Measurements from ENCODE around the gene LSG1.
"Not testable (repeated sequence)": the region's sequence is repeated elsewhere in the genome, so short reads cannot be mapped to it uniquely, and the experiment has no call there.

LSG1 gene

DNA sequence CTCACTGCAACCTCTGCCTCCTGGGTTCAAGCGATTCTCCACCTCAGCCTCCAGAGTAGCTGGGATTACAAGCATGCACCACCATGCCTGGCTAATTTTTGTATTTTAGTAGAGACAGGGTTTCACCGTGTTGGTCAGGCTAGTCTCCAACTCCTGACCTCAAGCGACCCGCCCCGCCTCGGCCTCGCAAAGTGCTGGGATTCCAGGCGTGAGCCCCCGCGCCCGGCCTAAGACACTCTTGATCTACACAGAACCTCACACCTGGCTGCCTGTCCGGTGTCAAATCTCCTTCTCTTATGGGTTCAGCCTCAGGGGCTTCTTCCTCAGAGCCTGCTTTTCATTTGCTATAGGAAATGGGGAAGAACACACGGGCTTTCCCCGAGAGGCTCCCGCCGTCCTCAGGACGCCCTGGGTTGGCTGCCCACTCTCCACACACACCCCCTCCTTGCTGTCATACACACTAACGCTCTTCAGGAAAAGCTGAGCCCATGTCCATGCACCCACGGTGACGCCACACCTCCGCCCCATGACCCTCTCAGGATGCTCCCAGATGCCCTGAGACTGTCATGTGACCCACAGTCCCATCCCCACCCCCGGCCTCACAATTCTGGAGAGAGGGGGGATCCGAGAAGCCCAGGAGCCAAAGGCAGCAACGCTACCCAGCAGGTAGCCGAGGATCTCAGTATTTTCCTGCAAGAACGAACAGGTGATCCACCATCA is 49.2 kb downstream of the LSG1 start:
- no peak for DNase-seq (ENCODE audit: low read depth, low spot score)
- no peak overlapping the region for H3K27ac ChIP-seq

- no peak for DNase-seq (ENCODE audit: low read depth, low spot score)
- no peak overlapping the region for H3K27ac ChIP-seq
Observed at GRCh38 chr3:194621947-194622346, 50.0 kb downstream of the LSG1 start.

GRCh38 chr3:194620196-194620595 is 51.8 kb downstream of the LSG1 start:
- H3K27ac ChIP-seq = no peak overlapping the region
- DNase-seq (ENCODE audit: low read depth, low spot score) = no peak

DNA sequence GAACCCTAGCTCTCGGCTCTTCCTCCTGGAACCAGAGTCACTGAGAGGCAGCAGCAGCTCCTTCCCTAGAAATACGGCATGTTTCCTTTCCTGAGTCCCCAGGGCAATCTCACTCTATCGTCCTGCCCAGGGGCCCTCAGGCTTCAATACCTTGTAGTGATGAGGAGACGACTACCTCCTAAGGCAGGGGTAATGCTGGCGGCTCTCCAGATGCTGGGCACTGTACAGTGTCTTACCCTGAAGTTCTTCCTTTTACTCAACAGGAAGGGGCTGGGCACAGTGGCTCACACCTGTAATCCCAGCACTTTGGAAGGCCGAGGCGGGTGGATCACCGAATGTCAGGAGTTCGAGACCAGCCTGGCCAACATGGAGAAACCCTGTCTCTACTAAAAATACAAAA is 52.2 kb downstream of the LSG1 start:
- H3K27ac ChIP-seq = no peak overlapping the region
- DNase-seq (ENCODE audit: low read depth, low spot score) = no peak

DNA sequence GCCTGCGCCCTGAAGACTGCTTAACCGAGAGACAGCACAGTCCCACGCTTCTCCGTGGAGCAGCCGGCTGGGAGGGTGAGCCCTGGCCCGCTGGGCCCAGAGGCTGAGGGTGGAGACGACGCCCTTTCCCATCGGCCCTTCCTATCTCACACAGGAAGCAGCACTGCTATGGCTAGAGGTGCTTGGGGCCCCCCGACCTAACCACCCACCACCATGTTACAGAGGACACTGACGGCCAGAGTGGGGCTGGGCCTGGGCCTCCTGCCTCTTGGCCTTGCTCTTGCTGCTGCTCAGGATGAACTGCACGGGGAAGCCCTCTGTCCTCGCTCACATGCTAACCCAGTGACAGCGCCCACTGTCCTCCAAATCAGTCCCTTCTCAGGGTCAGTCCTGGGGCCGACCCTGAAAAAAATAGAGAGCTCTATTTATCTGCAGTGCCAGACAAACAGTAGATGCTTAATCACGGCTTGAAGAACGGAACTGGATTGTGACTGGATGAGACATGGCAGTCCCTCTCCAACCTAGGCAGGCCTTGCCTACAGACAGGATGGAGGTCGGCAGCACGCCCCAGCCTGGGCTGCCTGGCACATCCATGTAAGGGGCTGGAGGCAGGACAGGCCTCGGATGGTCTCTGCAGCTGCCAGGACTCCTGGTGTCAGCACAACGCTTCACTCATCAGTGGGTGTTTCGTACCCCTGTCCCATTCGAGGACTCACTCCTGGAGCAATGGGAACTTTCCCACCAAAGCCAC is 53.0 kb downstream of the LSG1 start:
- H3K27ac ChIP-seq = no peak overlapping the region
- no peak for DNase-seq (ENCODE audit: low read depth, low spot score)

DNA sequence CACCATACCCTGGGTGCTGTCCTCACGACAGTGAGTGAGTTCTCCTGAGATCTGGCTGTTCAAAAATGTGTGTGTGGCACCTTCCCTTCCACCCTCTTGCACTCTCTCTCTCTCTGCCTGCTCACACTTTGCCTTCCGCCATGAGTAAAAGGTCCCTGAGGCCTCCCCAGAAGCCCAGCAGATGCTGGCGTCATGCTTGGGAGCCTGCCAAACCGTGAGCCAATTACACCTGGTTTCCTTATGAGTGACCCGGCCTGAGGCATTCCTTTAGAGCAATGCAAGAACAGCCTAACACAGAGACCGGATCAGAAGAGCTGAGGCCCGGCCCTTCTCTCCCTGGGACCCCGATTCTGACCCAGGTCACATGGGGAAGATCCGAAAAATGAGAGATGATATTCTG is 54.2 kb downstream of the LSG1 start:
- DNase-seq (ENCODE audit: low read depth, low spot score) = no peak
- no peak overlapping the region for H3K27ac ChIP-seq

GRCh38 chr3:194617143-194617671 is 54.8 kb downstream of the LSG1 start:
- no peak for DNase-seq (ENCODE audit: low read depth, low spot score)

DNA sequence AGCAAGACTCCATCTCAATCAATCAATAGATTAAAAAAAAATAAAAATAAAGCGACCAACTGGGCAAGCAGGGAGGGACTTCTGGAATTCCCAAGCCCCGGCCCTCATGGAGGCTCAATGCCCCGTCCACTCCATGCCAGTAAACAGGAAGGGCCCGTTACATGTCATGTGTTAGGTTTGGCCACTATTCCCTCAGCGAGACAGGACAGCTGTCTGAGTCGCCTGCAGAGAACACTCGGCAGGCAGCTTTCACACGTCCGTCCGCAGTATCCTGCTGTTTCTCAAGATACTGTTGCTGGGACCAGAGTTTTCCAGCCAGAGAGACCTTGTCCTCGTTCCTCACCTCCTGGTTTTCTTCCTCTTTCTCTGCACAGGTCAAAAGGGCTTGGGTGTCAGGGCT is 56.8 kb downstream of the LSG1 start:
- no peak for DNase-seq (ENCODE audit: low read depth, low spot score)
- no peak overlapping the region for H3K27ac ChIP-seq

More at GRCh38 chr3:194617143-194617671, 54.8 kb downstream of the LSG1 start:
- H3K27ac ChIP-seq = no peak overlapping the region

DNA sequence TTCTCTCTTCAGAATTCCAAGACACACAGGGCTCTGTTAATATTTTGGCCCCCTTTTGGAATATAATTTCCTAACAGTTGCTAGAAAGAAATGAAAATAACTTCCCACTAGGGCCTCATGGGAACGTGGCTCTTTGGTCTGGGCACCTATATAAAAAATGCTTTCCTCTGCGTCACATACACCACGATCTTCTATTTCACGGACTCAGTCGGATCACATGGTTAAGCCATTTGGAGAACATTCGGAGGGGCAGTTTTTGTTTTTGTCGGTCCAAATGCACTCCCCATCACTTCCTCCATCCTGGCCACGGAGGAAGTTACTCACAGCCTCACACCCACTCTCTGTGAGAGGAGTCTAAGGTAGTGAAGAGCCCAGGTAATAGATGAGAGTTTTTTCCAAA is 59.8 kb downstream of the LSG1 start:
- DNase-seq (ENCODE audit: low read depth, low spot score) = no peak
- no peak overlapping the region for H3K27ac ChIP-seq

GRCh38 chr3:194610689-194611088 is 61.3 kb downstream of the LSG1 start:
- no peak for DNase-seq (ENCODE audit: low read depth, low spot score)
- no peak overlapping the region for H3K27ac ChIP-seq

DNA sequence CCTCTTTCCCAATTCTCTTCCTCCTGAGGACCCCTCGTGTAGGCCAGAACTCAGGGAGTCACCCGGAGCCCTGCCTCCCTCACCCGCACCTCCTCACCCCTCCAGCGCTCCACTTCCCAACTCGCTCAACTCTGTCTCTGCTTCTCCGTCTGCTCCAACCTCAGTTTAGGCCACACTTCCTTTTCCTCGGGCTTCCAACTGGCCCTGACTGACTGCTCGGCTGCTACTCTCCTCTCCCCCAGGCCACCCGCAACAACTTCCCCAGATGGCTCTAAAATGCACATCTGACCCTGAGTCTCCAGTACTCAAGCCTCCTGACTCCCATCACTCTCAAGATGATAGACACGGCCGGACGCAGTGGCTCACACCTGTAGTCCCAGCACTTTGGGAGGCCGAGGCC is 62.4 kb downstream of the LSG1 start:
- no peak overlapping the region for H3K27ac ChIP-seq
- DNase-seq (ENCODE audit: low read depth, low spot score) = no peak

- H3K27ac ChIP-seq = no peak overlapping the region
- no peak for DNase-seq (ENCODE audit: low read depth, low spot score)
Observed at GRCh38 chr3:194608981-194609380, 63.0 kb downstream of the LSG1 start.

DNA sequence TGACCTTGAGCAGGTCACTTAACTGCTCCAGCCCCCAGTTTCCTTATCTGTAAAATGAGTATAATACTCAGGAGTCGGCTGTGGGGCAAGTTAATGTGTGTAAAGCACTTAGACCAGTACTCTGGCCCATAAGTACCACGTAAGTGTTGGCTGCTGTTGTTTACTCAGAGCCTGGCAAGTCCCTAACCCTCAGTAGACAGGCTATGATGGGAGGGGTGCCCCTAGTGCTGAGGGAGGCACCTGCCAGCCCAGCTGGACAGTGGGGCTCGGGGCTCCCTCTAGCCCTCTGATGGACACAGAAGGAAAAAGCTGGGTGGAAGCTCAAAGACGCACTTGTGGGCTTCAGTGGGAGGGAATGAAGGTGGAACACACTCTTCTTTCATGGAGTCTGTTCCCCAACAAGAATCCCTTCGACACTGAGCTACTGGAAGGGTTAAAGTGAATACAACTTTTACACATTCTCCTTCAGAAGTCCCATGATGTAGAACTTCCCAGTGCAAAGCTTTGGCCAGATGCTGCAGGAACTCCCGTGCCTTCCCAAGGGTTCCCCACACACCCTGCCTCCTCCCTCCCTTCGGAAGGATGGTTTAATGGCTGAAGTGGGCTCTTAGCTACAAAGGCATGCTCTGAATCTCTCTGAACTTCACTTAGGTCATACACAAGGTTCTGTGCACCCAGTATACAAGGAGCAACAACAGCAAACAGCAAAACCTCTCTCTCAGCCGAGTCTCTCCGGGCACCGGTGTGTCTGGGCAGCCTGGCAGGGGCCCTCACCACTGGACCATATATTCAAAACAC is 64.2 kb downstream of the LSG1 start:
- H3K27ac ChIP-seq = no peak overlapping the region
- no peak for DNase-seq (ENCODE audit: low read depth, low spot score)

DNA sequence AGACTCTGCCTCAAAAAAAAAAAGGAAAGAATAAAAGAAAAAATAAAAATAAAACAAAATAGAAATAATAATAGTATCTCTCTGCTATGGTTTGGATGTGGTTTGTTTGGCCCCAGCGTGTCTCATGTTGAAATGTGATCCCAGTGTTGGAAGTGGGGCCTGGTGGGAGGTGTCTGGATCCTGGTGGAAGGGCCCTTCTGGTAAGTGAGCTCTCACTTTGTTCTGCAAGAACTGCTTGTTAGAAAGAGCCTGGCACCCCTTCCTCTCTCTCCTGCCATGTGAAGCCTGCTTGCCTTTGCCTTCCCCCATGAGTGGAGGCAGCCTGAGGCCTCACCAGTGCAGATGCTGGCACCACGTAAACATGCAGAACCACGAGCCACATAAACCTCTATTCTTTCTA is 65.0 kb downstream of the LSG1 start:
- no peak for DNase-seq (ENCODE audit: low read depth, low spot score)
- no peak overlapping the region for H3K27ac ChIP-seq

DNA sequence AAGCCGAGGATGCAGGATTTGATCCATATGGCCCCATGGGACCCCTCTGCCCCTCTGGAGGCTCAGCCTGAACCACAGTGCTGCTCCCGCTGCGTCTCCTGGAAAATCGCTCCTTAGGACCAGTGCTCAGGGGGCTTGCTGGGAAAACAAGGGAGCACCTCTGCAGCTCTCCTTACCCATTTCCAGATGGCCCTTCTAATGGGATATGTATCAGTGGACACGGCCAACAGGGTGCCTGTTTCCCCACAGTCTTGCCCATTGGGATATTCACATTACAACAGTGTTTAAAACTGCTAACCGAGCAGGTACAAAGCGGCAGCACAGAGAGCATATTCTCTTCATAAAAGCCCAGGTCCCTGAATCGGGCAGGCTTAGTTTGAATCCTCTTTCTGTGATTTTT is 65.8 kb downstream of the LSG1 start:
- no peak for DNase-seq (ENCODE audit: low read depth, low spot score)
- H3K27ac ChIP-seq = no peak overlapping the region

DNA sequence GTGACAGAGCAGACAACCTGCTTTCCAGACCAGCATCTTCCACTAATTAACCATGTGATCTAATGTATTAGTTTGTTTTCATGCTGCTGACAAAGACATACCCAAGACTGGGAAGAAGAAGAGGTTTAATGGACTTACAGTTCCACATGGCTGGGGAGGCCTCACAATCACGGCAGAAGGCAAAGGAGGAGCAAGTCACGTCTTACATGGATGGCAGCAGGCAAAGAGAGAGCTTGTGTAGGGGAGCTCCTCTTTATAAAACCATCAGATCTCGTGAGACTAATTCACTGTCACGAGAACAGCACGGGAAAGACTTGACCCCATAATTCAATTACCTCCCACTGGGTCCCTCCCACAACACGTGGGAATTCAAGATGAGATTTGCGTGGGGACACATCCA is 66.7 kb downstream of the LSG1 start:
- H3K27ac ChIP-seq; DNase-seq (ENCODE audit: low read depth, low spot score): not testable (repeated sequence)

DNA sequence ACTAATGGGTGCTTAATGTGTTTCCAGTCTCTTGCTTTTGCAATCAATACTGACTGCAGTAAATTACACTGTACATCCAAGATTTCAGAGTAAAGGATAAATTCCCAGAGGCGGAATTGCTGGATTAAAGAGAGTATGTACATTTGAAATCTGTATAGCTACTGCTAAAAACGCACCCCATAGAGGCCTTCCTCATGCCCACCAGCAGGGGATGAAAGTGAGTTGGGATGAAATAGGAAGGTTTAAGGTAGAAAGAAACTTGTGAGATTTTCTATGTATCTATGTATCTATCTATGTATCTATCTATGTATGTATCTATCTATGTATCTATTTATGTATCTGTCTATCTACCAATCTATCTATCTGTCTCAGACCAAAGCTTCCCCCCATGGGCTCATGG is 67.2 kb downstream of the LSG1 start:
- H3K27ac ChIP-seq = no peak overlapping the region
- DNase-seq (ENCODE audit: low read depth, low spot score) = no peak

GRCh38 chr3:194604126-194604525 is 67.9 kb downstream of the LSG1 start:
- no peak overlapping the region for H3K27ac ChIP-seq
- no peak for DNase-seq (ENCODE audit: low read depth, low spot score)

GRCh38 chr3:194602669-194603171 is 69.3 kb downstream of the LSG1 start:
- no peak for DNase-seq (ENCODE audit: low read depth, low spot score)
- H3K27ac ChIP-seq = no peak overlapping the region

DNA sequence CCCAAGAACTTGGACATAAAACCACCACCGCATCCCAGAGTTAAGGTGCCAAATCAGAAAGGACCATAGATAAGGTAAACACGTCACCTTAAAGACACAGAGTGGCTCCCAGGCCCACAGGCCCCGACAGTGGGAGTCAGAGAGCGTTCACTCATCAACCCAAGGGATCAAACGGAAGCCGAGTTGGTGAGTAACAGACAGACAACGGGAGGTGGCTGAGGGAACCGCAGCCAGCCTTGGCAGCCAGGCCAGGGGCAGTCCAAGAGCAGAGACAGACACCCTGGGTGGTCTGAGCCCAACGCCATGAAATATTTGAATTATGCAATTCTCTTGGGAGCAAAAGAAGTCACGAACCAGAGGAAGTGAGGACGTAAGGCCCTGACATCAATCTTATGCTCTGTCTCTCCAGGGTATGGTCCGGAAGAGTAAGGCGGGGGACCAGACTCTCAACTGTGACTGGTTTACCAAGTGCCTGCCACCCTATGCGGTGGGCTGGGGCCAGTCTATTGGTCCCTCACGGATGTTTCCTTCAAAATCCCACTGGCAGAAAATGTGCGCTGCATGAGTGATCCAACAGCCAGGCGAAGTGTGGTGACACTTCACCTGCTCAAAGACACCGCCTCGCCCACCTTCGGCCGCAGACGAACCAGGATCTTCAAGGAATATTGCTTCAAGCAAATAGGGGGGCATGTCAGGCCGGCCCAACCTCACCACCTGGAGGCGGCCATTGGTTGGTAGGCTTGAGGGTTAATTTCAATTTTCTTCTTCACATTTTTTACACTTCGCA is 73.0 kb downstream of the LSG1 start:
- no peak for DNase-seq (ENCODE audit: low read depth, low spot score)
- no peak overlapping the region for H3K27ac ChIP-seq
